ENCODE results near the gene TBC1D13. TPM values are rescaled to one million over a fixed set of nuclear protein-coding genes. Genes with fewer than 3 reads are reported as not detected.

Gene TBC1D13
- total RNA-seq, 1 experiment from 2014 or later: 39.9 TPM

DNA sequence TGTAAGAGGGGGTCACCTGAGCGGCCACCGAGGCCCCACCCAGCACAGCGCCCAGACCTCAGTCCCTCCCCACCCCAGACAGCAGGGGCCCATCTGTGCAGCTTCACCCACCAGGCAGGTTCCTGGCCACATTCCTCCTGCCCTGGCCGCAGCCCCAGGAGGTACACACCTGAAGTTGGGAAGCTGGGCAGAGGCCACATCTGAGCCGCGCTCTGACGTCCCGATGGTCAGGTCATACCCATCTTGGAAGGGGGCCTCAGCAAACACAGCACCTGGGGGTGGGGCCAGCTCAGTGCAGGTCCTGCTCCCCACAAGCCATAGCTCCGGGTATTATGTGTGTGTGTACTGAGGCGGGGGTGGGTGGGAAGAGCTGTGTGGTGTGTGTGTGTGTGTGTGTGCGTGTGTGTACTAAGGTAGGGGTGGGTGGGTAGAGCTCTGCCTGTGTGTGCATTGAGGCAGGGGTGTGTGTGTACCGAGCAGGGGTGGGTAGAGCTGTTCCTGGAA is 36.9 kb downstream of the TBC1D13 start:
- H3K4me3 Mint-ChIP-seq (ENCODE audit: unreplicated experiment): no peak overlapping the region

DNA sequence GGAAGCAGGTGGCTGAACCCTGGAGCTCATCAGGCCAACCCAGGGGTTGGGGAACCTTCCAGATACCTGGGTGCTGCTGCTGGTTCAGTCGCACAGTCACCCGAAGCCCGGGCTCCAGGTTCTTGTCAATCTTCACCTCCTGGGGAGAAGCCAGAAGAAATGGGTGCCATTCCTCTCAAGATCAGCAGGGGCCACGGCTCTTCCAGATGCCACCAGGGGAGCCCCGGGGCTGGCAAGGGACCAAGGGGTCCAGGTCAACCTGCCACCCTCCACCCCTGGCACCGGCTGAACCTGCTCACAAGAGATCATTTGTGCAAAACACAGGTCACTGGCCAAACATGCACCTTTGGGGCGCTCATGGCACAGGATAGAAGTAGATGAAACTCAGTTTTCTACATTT is 37.9 kb downstream of the TBC1D13 start:
- no peak for DNase-seq
- TF ChIP-seq, protein P1, sequence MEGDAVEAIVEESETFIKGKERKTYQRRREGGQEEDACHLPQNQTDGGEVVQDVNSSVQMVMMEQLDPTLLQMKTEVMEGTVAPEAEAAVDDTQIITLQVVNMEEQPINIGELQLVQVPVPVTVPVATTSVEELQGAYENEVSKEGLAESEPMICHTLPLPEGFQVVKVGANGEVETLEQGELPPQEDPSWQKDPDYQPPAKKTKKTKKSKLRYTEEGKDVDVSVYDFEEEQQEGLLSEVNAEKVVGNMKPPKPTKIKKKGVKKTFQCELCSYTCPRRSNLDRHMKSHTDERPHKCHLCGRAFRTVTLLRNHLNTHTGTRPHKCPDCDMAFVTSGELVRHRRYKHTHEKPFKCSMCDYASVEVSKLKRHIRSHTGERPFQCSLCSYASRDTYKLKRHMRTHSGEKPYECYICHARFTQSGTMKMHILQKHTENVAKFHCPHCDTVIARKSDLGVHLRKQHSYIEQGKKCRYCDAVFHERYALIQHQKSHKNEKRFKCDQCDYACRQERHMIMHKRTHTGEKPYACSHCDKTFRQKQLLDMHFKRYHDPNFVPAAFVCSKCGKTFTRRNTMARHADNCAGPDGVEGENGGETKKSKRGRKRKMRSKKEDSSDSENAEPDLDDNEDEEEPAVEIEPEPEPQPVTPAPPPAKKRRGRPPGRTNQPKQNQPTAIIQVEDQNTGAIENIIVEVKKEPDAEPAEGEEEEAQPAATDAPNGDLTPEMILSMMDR (IDR thresholded peaks at IDR 0.05; ENCODE audit: insufficient read depth in 1 of 2, low read depth in 1 of 2, low read length in 1 of 2, severe bottlenecking in 1 of 2, unreplicated experiment in 1 of 2): no peak
- Mint-ChIP-seq H3K27me3 (ENCODE audit: insufficient read depth, unreplicated experiment) (no peaks in the 10 kb centered on the region), H3K9me3 (ENCODE audit: unreplicated experiment) (no peaks in the 10 kb centered on the region), H3K36me3 (ENCODE audit: insufficient read depth, unreplicated experiment) (peaks cover 94% of the 10 kb centered on the region), H3K27ac (ENCODE audit: unreplicated experiment) (no peak overlapping the region), H3K4me1 (ENCODE audit: low read depth, unreplicated experiment) (peaks cover 25% of the 10 kb centered on the region), H3K4me3 (ENCODE audit: unreplicated experiment) (no peak overlapping the region)
- Histone ChIP-seq H3K9me3 (no peaks in the 10 kb centered on the region), H3K27me3 (replicated peaks; ENCODE audit: control insufficient read depth, insufficient read depth, low read length) (no peaks in the 10 kb centered on the region), H3K4me1 (no peaks in the 10 kb centered on the region; the same call in 1 of the 2 replicates), H3K36me3 (ENCODE audit: control insufficient read depth, insufficient read depth, low read length) (peaks cover 7% of the 10 kb centered on the region), H3K4me3 (ENCODE audit: low read depth, low read length) (no peak overlapping the region)
- ChIA-PET POLR2A (no interaction called here), CTCF (no interaction called here)
- BruUV-seq (replicated peaks): no TSS peak
- intact Hi-C loops (cut with micrococcal nuclease; ENCODE audit: unreplicated experiment): no loop called here

More for the DNA sequence above, 36.9 kb downstream of the TBC1D13 start:
- Histone ChIP-seq H3K36me3 (ENCODE audit: control insufficient read depth, insufficient read depth, low read length) (peaks cover 7% of the 10 kb centered on the region), H3K4me1 (no peaks in the 10 kb centered on the region; the same call in 1 of the 2 replicates), H3K9me3 (no peaks in the 10 kb centered on the region), H3K27me3 (replicated peaks; ENCODE audit: control insufficient read depth, insufficient read depth, low read length) (no peaks in the 10 kb centered on the region), H3K4me3 (ENCODE audit: low read depth, low read length) (no peak overlapping the region)
- intact Hi-C loops (cut with micrococcal nuclease; ENCODE audit: unreplicated experiment): no loop called here
- Mint-ChIP-seq H3K27me3 (ENCODE audit: insufficient read depth, unreplicated experiment) (no peaks in the 10 kb centered on the region), H3K9me3 (ENCODE audit: unreplicated experiment) (no peaks in the 10 kb centered on the region), H3K36me3 (ENCODE audit: insufficient read depth, unreplicated experiment) (peaks cover 94% of the 10 kb centered on the region), H3K4me1 (ENCODE audit: low read depth, unreplicated experiment) (peaks cover 22% of the 10 kb centered on the region), H3K27ac (ENCODE audit: unreplicated experiment) (no peak overlapping the region)
- ChIA-PET CTCF (no interaction called here), POLR2A (no interaction called here)
- TF ChIP-seq, protein P1 (IDR thresholded peaks at IDR 0.05; ENCODE audit: insufficient read depth in 1 of 2, low read depth in 1 of 2, low read length in 1 of 2, severe bottlenecking in 1 of 2, unreplicated experiment in 1 of 2): no peak
- no TSS peak for BruUV-seq (replicated peaks)
- DNase-seq: no peak

DNA sequence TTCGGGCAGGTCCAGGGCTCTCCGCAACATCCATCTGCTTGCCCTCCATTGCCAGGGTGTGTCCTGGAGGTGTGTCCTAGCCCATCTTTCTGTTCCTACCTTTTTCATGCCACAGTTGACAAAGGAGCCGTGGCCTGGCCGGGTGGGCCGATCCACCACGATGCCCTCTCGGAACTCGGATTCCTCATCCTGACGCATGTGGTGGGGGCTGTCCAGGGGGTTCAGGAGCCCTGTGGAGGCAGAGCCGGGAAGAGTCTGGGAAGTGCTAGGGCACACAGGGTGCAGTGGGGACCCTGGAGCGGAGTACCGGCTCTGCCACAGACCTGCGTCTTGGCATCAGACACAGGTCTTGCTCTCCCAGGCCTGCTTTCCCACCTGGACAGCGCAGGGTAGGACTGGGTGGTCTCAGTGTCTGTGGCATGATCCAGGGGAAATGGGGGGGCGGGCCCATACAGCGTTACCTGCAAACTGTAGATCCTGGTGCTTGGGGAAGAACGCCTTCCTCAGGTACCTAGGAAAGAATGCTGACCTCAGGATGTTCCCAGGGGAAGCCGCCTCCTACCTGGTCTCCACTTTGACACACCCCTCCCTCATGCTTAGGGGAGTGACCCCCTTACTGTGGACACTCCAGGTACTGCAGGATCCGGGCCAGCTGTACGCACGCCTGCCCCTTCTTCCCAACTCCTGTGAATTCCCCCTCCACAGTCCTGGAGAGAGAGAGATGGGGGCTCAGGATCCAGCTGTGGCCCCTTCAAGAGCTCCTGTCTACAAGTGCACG is 39.1 kb downstream of the TBC1D13 start:
- intact Hi-C loops (cut with micrococcal nuclease; ENCODE audit: unreplicated experiment): no loop called here
- H3K27me3 Mint-ChIP-seq (ENCODE audit: insufficient read depth, unreplicated experiment): no peaks in the 10 kb centered on the region

More for the DNA sequence above, 39.1 kb downstream of the TBC1D13 start:
- Mint-ChIP-seq H3K9me3 (ENCODE audit: unreplicated experiment) (no peaks in the 10 kb centered on the region), H3K27ac (ENCODE audit: unreplicated experiment) (no peak overlapping the region), H3K4me3 (ENCODE audit: unreplicated experiment) (no peak overlapping the region), H3K4me1 (ENCODE audit: low read depth, unreplicated experiment) (peaks cover 21% of the 10 kb centered on the region), H3K36me3 (ENCODE audit: insufficient read depth, unreplicated experiment) (peaks cover 83% of the 10 kb centered on the region)
- Histone ChIP-seq H3K9me3 (no peaks in the 10 kb centered on the region), H3K4me1 (no peaks in the 10 kb centered on the region; the same call in 1 of the 2 replicates), H3K36me3 (ENCODE audit: control insufficient read depth, insufficient read depth, low read length) (peaks cover 7% of the 10 kb centered on the region), H3K4me3 (ENCODE audit: low read depth, low read length) (no peak overlapping the region), H3K27me3 (replicated peaks; ENCODE audit: control insufficient read depth, insufficient read depth, low read length) (no peaks in the 10 kb centered on the region)
- CTCF ChIA-PET: no interaction called here
- POLR2A ChIA-PET: interaction anchor here (0.5 to 1.0 kb wide), 2 partner anchors 57 to 202 kb away, joined by 3 to 4 read pairs; partner anchors contain the start of gene SH3GLB2
- BruUV-seq (replicated peaks): no TSS peak
- TF ChIP-seq, protein P1 (IDR thresholded peaks at IDR 0.05; ENCODE audit: insufficient read depth in 1 of 2, low read depth in 1 of 2, low read length in 1 of 2, severe bottlenecking in 1 of 2, unreplicated experiment in 1 of 2): peak in 1 of 2 experiments; percentile 38
- DNase-seq: peak in 1 of 2 experiments; percentile 55

Data from Caco-2 (cell line).